ENCODE measurements around the gene TAF15.
A peak's percentile ranks its signal among the peaks of the same experiment; 100 is the strongest.

TAF15 gene

GRCh38 chr17:35808962-35809854 is at the start of gene TAF15:
Gene TAF15 (plus strand): TSS chr17:35809484. CDS start chr17:35809570, 86 bp downstream.
- peak; percentile 93 for DNase-seq (ENCODE audit: low read depth)

GRCh38 chr17:35760587-35760986 is 48.7 kb upstream of the TAF15 start, which contains the start of gene C17orf50:
Gene C17orf50 (plus strand): TSS chr17:35760887. CDS start chr17:35760942, 55 bp downstream.
- no peak for DNase-seq (ENCODE audit: low read depth)

- no peak for DNase-seq (ENCODE audit: low read depth)
Measured at GRCh38 chr17:35761601-35762000, 47.7 kb upstream of the TAF15 start.

GRCh38 chr17:35763767-35764122 is 45.5 kb upstream of the TAF15 start:
- no peak for DNase-seq (ENCODE audit: low read depth)

GRCh38 chr17:35764123-35764991 is 44.9 kb upstream of the TAF15 start:
- DNase-seq (ENCODE audit: low read depth) = peak; percentile 82

- no peak for DNase-seq (ENCODE audit: low read depth)
Measured at GRCh38 chr17:35765086-35765710, 44.1 kb upstream of the TAF15 start.

- DNase-seq (ENCODE audit: low read depth) = no peak
Measured at GRCh38 chr17:35765756-35766488, 43.4 kb upstream of the TAF15 start.

- DNase-seq (ENCODE audit: low read depth) = no peak
Measured at GRCh38 chr17:35766489-35766877, 42.8 kb upstream of the TAF15 start.

GRCh38 chr17:35766903-35767510 is 42.3 kb upstream of the TAF15 start:
- DNase-seq (ENCODE audit: low read depth) = no peak

- no peak for DNase-seq (ENCODE audit: low read depth)
Measured at GRCh38 chr17:35768797-35769196, 40.5 kb upstream of the TAF15 start.

GRCh38 chr17:35769895-35770486 is 39.3 kb upstream of the TAF15 start:
- DNase-seq (ENCODE audit: low read depth) = no peak

GRCh38 chr17:35773129-35773528 is 36.2 kb upstream of the TAF15 start:
- DNase-seq (ENCODE audit: low read depth) = no peak

- DNase-seq (ENCODE audit: low read depth) = no peak
Measured at GRCh38 chr17:35773679-35774425, 35.4 kb upstream of the TAF15 start.

- DNase-seq (ENCODE audit: low read depth) = no peak
Measured at GRCh38 chr17:35774499-35774898, 34.8 kb upstream of the TAF15 start.

- DNase-seq (ENCODE audit: low read depth) = no peak
Measured at GRCh38 chr17:35775039-35775438, 34.2 kb upstream of the TAF15 start.

GRCh38 chr17:35775583-35775982 is 33.7 kb upstream of the TAF15 start:
- no peak for DNase-seq (ENCODE audit: low read depth)

- no peak for DNase-seq (ENCODE audit: low read depth)
Measured at GRCh38 chr17:35778641-35779196, 30.6 kb upstream of the TAF15 start.

- DNase-seq (ENCODE audit: low read depth) = no peak
Measured at GRCh38 chr17:35780950-35781349, 28.3 kb upstream of the TAF15 start.

GRCh38 chr17:35784895-35785294 is 24.4 kb upstream of the TAF15 start:
- no peak for DNase-seq (ENCODE audit: low read depth)

- no peak for DNase-seq (ENCODE audit: low read depth)
Measured at GRCh38 chr17:35786941-35787432, 22.3 kb upstream of the TAF15 start.
